IMR-90 (cell line): ENCODE data around the gene FOSL1. TPM values are rescaled to one million over a fixed set of nuclear protein-coding genes. Genes with fewer than 3 reads are reported as not detected.
A peak's percentile ranks its signal among the peaks of the same experiment; 100 is the strongest.

Experiments used
- ATAC-seq: fragments of 200-7000 bp; cut with Tn5 transposase; 2 replicates; pipeline ENCODE4 v1.9.1; 2020; ENCODE audit warnings: low read depth, mild to moderate bottlenecking, moderate library complexity
- BruUV-seq: library from RNA; stranded (reverse); fragments of 400-500 nt; replicated peaks from 2 replicates; lab custom pipeline; 2021; lab: Mats Ljungman, UMichigan
- CTCF ChIA-PET: fragments of 300-600 bp; formaldehyde crosslinking; extraction: SDS; loops from one replicate; lab custom pipeline; 2021; ENCODE audit warnings: antibody characterized with exemption; lab: Yijun Ruan, JAX
- POLR2A ChIA-PET: fragments of 300-600 bp; sonication (Branson Sonifier 250); formaldehyde crosslinking; loops from one replicate; lab custom pipeline; 2022; ENCODE audit warnings: antibody characterized with exemption; ENCODE audit not compliant: unreplicated experiment; lab: Charles Lee
- DNase-seq: peaks from one replicate; pipeline ENCODE4 v3.0.0; 2013
- H2AFZ ChIP-seq: replicated peaks from 2 replicates; pipeline ENCODE3; 2013; ENCODE audit warnings: low read length, mild to moderate bottlenecking; ENCODE audit not compliant: poor library complexity
- H2AK5ac ChIP-seq: 2 replicates; pipeline ENCODE4 v1.6.1; 2013; ENCODE audit warnings: low read depth, low read length, inconsistent platforms
- H2AK9ac ChIP-seq: replicated peaks from 2 replicates; pipeline ENCODE3; 2013; ENCODE audit warnings: mild to moderate bottlenecking, low read depth, low read length, moderate library complexity; ENCODE audit not compliant: poor library complexity
- H2BK120ac ChIP-seq: 2 replicates; pipeline ENCODE4 v1.6.1; 2013; ENCODE audit warnings: low read depth, low read length, inconsistent platforms
- H2BK15ac ChIP-seq: 3 replicates; pipeline ENCODE4 v1.6.1; 2013; ENCODE audit warnings: low read depth, low read length, inconsistent platforms
- H2BK20ac ChIP-seq: 2 replicates; pipeline ENCODE4 v1.6.1; 2013; ENCODE audit warnings: low read depth, mild to moderate bottlenecking, inconsistent platforms, low read length, moderate library complexity
- H2BK5ac ChIP-seq: 2 replicates; pipeline ENCODE4 v1.6.1; 2013; ENCODE audit warnings: mild to moderate bottlenecking, low read depth, low read length, inconsistent platforms; ENCODE audit not compliant: poor library complexity, severe bottlenecking
- H3K14ac ChIP-seq: replicated peaks from 2 replicates; pipeline ENCODE4 v1.6.1; 2013; ENCODE audit warnings: low read depth, low read length, inconsistent platforms
- H3K18ac ChIP-seq: 2 replicates; pipeline ENCODE4 v1.6.1; 2013; ENCODE audit warnings: low read depth, low read length, control low read depth
- H3K23ac ChIP-seq: 2 replicates; pipeline ENCODE4 v1.6.1; 2013; ENCODE audit warnings: low read depth, low read length, inconsistent platforms
- H3K27ac ChIP-seq: 2 replicates; pipeline ENCODE4 v1.5.1; 2013; ENCODE audit warnings: mild to moderate bottlenecking, control low read depth, low read length; ENCODE audit not compliant: insufficient read depth
- H3K27me3 ChIP-seq: 2 replicates; pipeline ENCODE4 v1.6.1; 2013; ENCODE audit warnings: low read length; ENCODE audit not compliant: control insufficient read depth, insufficient read depth
- H3K36me3 ChIP-seq: 2 replicates; pipeline ENCODE4 v1.6.1; 2013; ENCODE audit warnings: low read length, mixed read lengths; ENCODE audit not compliant: control insufficient read depth, insufficient read depth
- H3K4ac ChIP-seq: 2 replicates; pipeline ENCODE4 v1.6.1; 2013; ENCODE audit warnings: low read depth, low read length, inconsistent platforms
- H3K4me1 ChIP-seq: 2 replicates; pipeline ENCODE4 v1.6.1; 2013; ENCODE audit warnings: low read length, mixed read lengths; ENCODE audit not compliant: control insufficient read depth, insufficient read depth
- H3K4me2 ChIP-seq: 2 replicates; pipeline ENCODE4 v1.6.1; 2013; ENCODE audit warnings: low read depth, mild to moderate bottlenecking, control low read depth, low read length, moderate library complexity
- H3K4me3 ChIP-seq: 2 replicates; pipeline ENCODE4 v1.5.1; 2013; ENCODE audit warnings: low read depth, mild to moderate bottlenecking, control low read depth, low read length, moderate library complexity; ENCODE audit not compliant: insufficient read depth
- H3K56ac ChIP-seq: 2 replicates; pipeline ENCODE4 v1.6.1; 2013; ENCODE audit warnings: low read length, inconsistent platforms; ENCODE audit not compliant: insufficient read depth; ENCODE audit errors: extremely low read depth
- H3K79me1 ChIP-seq, 2 experiments: 2 replicates each; pipeline ENCODE4 v1.6.1; 2013; ENCODE audit warnings: low read length in 2 of 2, inconsistent platforms in 1 of 2, low read depth in 1 of 2
- H3K9ac ChIP-seq: 2 replicates; pipeline ENCODE4 v1.6.1; 2013; ENCODE audit warnings: low read depth, low read length, control low read depth
- H3K9me1 ChIP-seq: 2 replicates; pipeline ENCODE4 v1.6.1; 2013; ENCODE audit warnings: low read length, inconsistent platforms; ENCODE audit not compliant: insufficient read depth
- H3K9me3 ChIP-seq: 2 replicates; pipeline ENCODE4 v1.6.1; 2013; ENCODE audit warnings: low read length; ENCODE audit not compliant: control insufficient read depth, insufficient read depth
- H4K20me1 ChIP-seq: 2 replicates; pipeline ENCODE4 v1.6.1; 2013; ENCODE audit warnings: low read length, inconsistent platforms; ENCODE audit not compliant: insufficient read depth
- H4K5ac ChIP-seq: 2 replicates; pipeline ENCODE4 v1.6.1; 2013; ENCODE audit warnings: mild to moderate bottlenecking, low read depth, low read length, control low read depth
- H4K8ac ChIP-seq, 2 experiments: 2 replicates each; pipeline ENCODE4 v1.6.1; 2013; ENCODE audit warnings: low read depth in 2 of 2, low read length in 2 of 2, control low read depth in 1 of 2, inconsistent platforms in 1 of 2
- H4K91ac ChIP-seq: 2 replicates; pipeline ENCODE4 v1.6.1; 2013; ENCODE audit warnings: low read depth, low read length, inconsistent platforms; ENCODE audit not compliant: insufficient read depth
- MAFK ChIP-seq: IDR thresholded peaks from 2 replicates; pipeline ENCODE4 v1.6.1; 2012; ENCODE audit warnings: low read depth, low read length, improper control_type of control experiment
- MAZ ChIP-seq: IDR thresholded peaks from 2 replicates; pipeline ENCODE4 v1.6.1; 2012; ENCODE audit warnings: low read depth, mild to moderate bottlenecking, low read length, improper control_type of control experiment, moderate library complexity, borderline replicate concordance
- MXI1 ChIP-seq: IDR thresholded peaks from 2 replicates; pipeline ENCODE4 v1.6.1; 2012; ENCODE audit warnings: low read depth, mild to moderate bottlenecking, low read length, moderate library complexity, borderline replicate concordance
- POLR2A ChIP-seq: IDR thresholded peaks from 2 replicates; pipeline ENCODE4 v1.6.1; 2012; ENCODE audit warnings: mild to moderate bottlenecking, low read depth, low read length
- WGBS, 2 experiments: methylation state at CpG; one replicate each; pipeline versions ENCODE4 v1.1.5 to v1.1.7; 2013; ENCODE audit warnings: missing lambda C conversion rate in 2 of 2; ENCODE audit not compliant: insufficient read length in 1 of 2; ENCODE audit errors: extremely low coverage in 2 of 2; 5-methylcytosine and 5-hydroxymethylcytosine counted together
- dilution Hi-C: fragments of 300-500 bp; cut with HindIII; formaldehyde crosslinking; loops from one replicate; pipeline ENCODE4 v1.14.3; 2018; ENCODE audit warnings: low sequenced_read_pairs; ENCODE audit not compliant: unreplicated experiment
- in situ Hi-C: fragments of 300-500 bp; cut with MboI; formaldehyde crosslinking; loops from 3 replicates; pipeline ENCODE4 v1.14.3; 2019; ENCODE audit warnings: low sequenced_read_pairs, inconsistent platforms, mixed read lengths
- intact Hi-C: fragments of 100-400 bp; cut with micrococcal nuclease; formaldehyde crosslinking; loops from 2 replicates; pipeline ENCODE4 v1.10.0; 2022
- polyA plus RNA-seq, 3 experiments: library from polyadenylated mRNA; depleted of rRNA; stranded (reverse); fragments of >200 nt; gene quantifications; 2 replicates each; pipeline ENCODE4 v1.2.3, GENCODE V29; 2012; ENCODE audit warnings: low replicate concordance in 1 of 3
- total RNA-seq: library from RNA; depleted of rRNA; stranded (reverse); fragments of >200 nt; gene quantifications from 2 replicates; pipeline ENCODE4 v1.2.3, GENCODE V29; 2012
- TF ChIP-seq, protein P1 (sequence below): conservative IDR thresholded peaks from 2 replicates; pipeline ENCODE4 v1.5.1; 2012; ENCODE audit warnings: mild to moderate bottlenecking, low read depth, low read length, improper control_type of control experiment

The FOSL1 gene
- total and polyA plus RNA-seq, 2 of the 4 experiments (the other 2 are of a cell fraction), result 17.2 to 107 TPM

DNA sequence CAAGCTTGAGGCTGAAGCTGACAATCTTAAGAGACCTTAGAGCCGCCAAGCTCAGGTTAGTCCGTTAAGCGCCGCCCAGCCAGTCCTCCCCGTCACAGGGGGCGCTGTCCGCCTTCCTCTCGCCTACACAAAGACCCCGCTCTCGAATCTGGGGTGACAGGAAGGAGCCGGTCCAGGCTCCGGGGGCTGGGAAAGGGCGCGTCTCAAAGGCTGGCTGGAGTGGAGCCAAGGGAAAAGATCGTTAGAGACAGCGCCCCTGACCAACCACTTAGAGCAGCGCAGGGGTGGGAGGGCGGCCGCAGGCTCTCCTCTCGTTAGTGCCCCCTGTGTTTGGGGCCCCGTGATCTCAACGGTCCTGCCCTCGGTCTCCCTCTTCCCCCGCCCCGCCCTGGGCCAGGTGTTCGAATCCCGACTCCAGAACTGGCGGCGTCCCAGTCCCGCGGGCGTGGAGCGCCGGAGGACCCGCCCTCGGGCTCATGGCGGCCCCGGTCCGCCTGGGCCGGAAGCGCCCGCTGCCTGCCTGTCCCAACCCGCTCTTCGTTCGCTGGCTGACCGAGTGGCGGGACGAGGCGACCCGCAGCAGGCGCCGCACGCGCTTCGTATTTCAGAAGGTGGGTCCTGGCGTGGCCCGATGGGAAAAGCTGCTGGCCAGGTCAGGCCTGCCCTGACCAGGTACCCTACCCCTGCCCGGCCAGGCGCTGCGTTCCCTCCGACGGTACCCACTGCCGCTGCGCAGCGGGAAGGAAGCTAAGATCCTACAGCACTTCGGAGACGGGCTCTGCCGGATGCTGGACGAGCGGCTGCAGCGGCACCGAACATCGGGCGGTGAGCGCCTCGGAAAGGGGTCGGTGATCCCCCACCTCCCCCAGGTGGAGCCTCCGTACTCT is 39.7 kb downstream of the FOSL1 start, which contains the start of gene MUS81:
MUS81 (plus strand) TSS at position 156 of the 887 bp plus-strand sequence; CDS start at position 477, 321 bp downstream.
- Histone ChIP-seq H3K9me3 (no peaks in the 10 kb centered on the region), H2BK120ac (peak within 1 kb of the TSS; percentile 93), H3K14ac (peak within 1 kb of the TSS; percentile 99), H2BK20ac (peak within 1 kb of the TSS; percentile 67), H3K56ac (peak within 1 kb of the TSS; percentile 99), H3K27ac (peak within 1 kb of the TSS; percentile 97), H2BK15ac (peak within 1 kb of the TSS; percentile 93; the same call in 2 of the 3 replicates), H4K5ac (peak within 1 kb of the TSS; percentile 74), H2BK5ac (peak within 1 kb of the TSS; percentile 90), H2AK9ac (peak within 1 kb of the TSS; percentile 100), H4K20me1 (peaks cover 39% of the 10 kb centered on the region), H4K91ac (peak within 1 kb of the TSS; percentile 98), H3K79me1 (peaks cover 6 to 72% of the 10 kb centered on the region in 2 experiments; a peak in 3 of 4 replicates), H3K18ac (peak within 1 kb of the TSS; percentile 80), H3K4ac (peak within 1 kb of the TSS; percentile 99), H3K27me3 (no peaks in the 10 kb centered on the region), H3K36me3 (peaks cover 52% of the 10 kb centered on the region), H3K23ac (peak within 1 kb of the TSS; percentile 98), H3K9ac (peak within 1 kb of the TSS; percentile 96), H2AK5ac (peak within 1 kb of the TSS; percentile 97), H3K4me1 (peaks cover 11% of the 10 kb centered on the region), H3K4me3 (peak within 1 kb of the TSS; percentile 95), H2AFZ (peak within 1 kb of the TSS; percentile 93), H3K9me1 (peaks cover 12% of the 10 kb centered on the region), H4K8ac (peak within 1 kb of the TSS; percentile 99), H3K4me2 (peak within 1 kb of the TSS; percentile 89)
- POLR2A ChIA-PET, result interaction anchor here (0.6 to 1.3 kb wide), 6 partner anchors 10 to 30 kb away, joined by 3 to 7 read pairs (median 4); partner anchors contain the start of gene CCDC85B
- intact Hi-C loops (no loop called here), in situ Hi-C loops (no loop called here), dilution Hi-C loops (no loop called here)
- ATAC-seq (peak; percentile 30), DNase-seq (peak; percentile 97)
- CTCF ChIA-PET, result interaction anchor here (0.6 to 2.4 kb wide), 9 partner anchors 9 to 194 kb away, joined by 3 to 14 read pairs (median 5); partner anchors contain the start of gene FIBP
- WGBS, 2 experiments, result 0% methylated on average over 33 of the region's 78 CpGs; no CpG with 5 or more reads in 1 of the 2 experiments
- BruUV-seq, result TSS peak; percentile 24
- TF ChIP-seq, protein P1, sequence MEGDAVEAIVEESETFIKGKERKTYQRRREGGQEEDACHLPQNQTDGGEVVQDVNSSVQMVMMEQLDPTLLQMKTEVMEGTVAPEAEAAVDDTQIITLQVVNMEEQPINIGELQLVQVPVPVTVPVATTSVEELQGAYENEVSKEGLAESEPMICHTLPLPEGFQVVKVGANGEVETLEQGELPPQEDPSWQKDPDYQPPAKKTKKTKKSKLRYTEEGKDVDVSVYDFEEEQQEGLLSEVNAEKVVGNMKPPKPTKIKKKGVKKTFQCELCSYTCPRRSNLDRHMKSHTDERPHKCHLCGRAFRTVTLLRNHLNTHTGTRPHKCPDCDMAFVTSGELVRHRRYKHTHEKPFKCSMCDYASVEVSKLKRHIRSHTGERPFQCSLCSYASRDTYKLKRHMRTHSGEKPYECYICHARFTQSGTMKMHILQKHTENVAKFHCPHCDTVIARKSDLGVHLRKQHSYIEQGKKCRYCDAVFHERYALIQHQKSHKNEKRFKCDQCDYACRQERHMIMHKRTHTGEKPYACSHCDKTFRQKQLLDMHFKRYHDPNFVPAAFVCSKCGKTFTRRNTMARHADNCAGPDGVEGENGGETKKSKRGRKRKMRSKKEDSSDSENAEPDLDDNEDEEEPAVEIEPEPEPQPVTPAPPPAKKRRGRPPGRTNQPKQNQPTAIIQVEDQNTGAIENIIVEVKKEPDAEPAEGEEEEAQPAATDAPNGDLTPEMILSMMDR, result peak; percentile 91
- TF ChIP-seq MXI1 (peak; percentile 18; the same call in 1 of the 2 replicates), POLR2A (peak; percentile 62; the same call in 1 of the 2 replicates), MAFK (no peak), MAZ (peak; percentile 93)
